NCI-H128 (cell line): ENCODE data around the gene LAMTOR2.
A peak's percentile ranks its signal among the peaks of the same experiment; 100 is the strongest.
"Not testable (repeated sequence)": the region's sequence is repeated elsewhere in the genome, so short reads cannot be mapped to it uniquely, and the experiment has no call there.

ENCODE experiments used
- DNase-seq: peaks from one replicate; lab custom pipeline; 2025; ENCODE audit not compliant: unreplicated experiment; lab: John Stamatoyannopoulos, UW

LAMTOR2 gene

DNA sequence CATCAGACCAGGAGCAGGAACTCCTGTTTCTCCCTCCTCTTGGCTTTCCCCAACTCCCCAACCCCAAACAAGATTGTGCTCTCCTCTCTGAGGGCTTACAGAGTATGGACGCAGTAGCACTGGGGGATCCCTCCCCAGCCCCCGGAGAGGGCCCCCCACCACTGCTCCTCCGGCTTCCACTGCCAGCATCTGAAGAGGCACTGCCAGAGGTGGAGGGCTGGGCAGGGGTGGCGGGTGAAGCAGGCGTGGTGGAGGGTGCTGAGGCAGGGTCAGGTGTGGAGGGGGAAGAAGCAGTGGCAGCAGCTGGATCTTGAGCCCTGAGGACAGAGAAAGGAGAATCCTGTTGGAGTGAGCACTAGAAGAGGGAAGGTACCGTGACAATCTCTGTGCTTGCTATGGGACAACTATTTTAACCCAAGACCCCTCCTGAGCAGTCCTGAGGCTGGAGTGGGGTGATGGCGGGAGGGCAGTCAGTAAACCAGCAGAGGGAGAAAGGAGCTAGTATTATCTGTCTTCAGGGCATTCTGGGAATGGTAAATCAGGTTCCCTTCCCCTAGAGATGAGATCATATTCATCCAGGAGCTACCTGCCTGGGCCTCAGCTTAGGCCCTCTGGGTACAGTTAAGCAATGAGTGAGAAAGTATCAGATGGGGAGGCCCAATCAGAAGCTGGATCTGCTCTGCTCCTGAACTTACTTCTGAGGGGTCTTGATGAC lies 3.4 kb upstream of the LAMTOR2 start:
- no peak for DNase-seq

DNA sequence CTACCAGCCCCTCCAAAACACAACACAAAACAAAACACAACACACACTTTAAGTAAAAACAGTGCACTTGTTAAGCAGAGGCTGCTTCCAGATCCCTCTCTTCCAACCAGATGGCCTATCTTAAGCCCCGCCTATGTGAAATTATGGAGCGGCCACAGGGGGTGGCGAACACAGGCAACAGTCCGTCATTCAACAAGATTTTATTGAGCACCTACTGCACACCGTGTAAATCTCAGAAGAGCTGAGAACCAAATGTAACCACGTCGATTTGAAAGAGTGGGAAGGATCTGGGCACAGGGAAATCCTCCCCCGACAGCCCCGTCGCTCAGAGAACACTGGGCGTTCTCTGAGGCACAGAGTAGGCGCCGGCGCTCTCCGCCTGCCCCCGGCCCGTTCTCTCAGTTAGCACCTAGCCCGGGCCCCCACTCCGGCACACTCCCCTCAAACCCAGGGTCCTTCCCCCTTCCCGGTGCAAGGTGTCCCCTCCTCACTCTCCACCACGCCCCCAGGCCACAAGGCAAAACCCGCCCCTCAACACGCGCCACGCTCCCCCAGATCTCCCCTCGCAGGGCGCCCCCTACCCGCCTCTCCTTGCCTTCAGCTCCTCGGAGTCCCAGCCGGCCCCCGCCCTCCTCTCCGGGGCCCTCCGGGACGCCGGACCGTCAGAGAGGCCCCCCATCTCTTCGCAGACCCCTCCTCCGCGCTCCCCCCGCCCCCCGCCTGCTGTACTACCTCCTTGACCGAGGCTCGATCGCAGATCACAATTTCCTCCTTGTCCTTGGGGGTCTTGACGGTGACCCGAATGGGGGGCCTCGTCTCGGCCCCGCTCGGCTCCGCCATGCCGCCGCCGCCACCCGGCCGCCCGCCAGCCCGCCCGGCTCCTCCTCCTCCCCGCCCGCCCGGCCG lies 1.5 kb upstream of the LAMTOR2 start:
- no peak for DNase-seq

DNA sequence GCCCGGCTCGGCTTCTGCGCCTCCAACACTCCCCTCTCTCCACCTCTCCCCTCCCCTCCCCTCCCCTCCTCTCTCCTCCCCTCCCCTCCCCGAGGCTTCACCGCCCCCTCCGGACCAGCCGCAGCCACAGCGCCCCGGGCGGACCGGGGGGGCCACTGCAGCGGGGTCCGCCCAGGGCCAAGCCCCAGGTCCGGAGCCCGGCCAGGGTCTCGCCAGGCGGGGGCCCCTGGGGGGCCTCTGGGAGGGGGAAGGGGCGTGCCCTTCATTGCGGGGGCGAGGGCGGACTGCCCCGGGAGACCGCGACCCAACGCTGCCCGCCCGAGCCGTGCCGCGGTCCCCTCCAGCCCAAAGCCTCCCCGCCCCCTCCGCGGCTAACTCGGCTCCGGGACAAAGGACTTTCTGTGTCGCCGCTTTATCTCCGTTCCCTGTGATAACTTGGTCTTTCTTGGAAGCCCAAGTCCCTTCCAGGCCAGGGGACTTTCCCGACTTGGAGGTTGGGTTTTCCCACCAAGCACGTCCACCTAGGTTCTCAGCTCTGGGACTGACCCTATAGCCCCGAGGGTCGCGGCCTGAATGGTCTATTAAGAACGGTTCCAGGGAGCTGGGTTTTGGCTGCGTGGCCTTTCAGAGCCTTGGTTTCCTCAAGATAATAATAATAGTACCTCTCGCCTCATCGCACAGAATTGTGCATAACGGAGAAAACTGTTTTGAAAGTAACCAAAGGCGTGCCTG lies 648 bp upstream of the LAMTOR2 start, which contains the start of gene UBQLN4:
Gene UBQLN4 (minus strand): TSS at position 31 of the 732 bp plus-strand sequence. CDS start 97 bp downstream, outside the sequence.
- DNase-seq, result peak; percentile 79

DNA sequence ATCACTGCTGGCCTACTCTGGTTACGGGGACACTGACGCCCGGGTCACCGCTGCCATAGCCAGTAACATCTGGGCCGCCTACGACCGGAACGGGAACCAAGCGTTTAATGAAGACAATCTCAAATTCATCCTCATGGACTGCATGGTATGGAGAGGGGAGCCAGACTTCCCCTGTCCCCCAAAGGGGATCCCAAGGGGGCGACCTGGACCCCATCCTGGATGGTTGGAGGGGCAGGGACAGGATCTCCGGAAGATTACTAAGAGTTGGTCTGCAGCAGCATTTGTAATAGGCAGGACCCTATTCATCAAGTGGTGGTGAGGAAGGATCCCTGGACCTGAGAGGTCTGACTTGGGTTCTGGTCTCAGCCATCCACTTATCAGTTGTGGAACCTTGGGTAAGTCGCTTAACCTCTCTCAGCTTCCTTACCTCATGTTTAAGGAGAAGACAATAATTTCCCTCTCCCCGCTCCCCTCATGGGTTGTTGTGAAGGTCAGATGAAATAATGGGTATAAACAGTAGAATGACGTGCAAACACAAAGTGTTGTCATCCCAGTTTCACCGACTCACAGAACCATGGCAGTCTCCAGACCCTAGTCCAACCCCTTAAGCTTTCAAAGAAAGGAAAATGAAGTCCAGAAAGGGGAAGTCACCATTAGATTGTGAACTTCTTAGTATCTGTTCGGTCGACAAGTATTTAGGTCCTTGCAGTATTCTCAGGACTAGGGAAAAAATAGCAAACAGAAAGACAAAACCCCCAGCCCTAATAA lies 883 bp downstream of the LAMTOR2 start:
- DNase-seq, result no peak

DNA sequence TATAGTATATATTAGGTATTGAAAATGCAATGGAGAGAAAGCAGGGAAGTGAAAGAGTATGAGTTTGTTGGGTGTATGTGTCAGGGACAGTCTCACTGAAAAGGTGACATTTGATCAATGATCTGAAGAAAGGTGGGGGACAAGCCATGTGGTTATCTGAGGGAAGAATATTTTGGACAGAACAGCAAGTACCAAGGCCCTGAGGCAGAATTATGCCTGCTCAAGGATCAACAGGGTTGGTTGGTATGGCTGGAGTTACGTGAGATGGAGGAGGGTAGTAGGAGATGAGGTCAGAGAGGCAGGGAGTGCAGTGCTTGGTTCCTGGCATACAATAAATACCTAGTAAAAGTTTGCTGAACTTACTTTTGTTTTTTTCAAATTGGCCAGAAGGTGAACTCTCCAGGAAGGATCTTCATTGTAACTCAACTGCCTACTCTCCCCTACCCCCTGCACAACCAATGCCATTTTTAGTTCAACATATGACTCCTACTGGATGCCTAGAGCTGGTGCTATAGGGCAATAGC lies 1.8 kb downstream of the LAMTOR2 start:
- DNase-seq, result no peak

DNA sequence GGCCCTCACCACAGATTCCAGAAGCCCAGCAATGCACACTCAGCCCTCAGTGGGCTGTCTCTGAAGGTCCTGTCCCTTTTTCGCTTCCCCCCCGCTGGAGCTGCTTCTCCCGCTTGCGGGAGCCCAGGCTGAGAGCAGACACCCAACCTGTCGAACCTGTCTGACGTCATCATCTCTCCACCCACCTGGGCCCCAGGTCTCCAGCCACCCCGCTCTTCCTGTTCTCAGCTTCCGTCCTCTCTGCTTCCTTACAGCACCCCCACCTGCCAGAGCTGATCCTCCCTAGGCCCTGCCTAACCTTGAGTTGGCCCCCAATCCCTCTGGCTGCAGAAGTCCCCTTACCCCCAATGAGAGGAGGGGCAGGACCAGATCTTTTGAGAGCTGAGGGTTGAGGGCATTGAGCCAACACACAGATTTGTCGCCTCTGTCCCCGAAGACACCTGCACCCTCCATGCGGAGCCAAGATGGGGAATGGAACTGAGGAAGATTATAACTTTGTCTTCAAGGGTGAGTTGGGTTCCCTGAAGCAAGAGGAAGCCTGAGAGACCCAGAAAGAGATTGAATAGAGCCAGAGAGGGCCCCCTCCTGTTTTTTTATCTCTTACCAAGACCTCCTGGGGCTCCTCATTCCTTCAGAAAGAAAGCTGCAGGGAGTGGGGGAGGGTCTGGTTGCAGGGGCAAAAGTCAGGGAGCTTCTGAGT lies 6.5 kb downstream of the LAMTOR2 start, which contains the start of gene RAB25:
Gene RAB25 (plus strand): TSS at position 224 of the 700 bp plus-strand sequence. CDS start 241 bp downstream, at position 465.
- DNase-seq, result no peak

DNA sequence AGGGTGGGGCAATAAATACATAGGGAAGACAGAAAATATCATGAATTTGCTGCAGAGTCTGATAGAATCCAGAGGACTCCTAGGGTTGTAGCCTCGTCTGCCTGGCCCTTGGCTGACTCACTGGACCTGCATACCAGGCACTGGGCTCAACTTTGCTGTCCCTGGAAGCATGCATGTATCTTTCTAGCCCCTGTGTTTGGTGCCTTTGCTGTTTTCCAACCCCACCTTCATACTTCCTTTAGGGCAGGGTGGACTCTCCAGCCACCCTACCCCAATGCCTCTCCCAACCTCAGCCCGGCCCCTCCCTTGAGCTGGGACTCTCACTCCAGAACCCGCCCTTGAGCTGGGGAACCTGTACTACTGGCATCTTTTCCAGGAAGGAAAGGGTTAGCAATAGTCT lies 7.6 kb downstream of the LAMTOR2 start:
- DNase-seq, result no peak

DNA sequence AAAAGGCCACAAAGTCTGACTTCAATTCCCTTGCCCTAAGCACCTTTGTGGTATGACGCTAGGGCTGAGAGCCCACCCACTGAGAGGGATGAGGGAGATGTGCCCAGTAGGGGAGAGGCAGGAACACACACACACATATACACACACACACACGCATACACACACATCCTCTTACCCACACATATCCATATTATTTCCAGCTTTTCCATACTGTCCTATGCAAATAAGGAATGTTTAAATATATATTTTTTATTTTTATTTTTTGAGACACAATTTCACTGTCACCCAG lies 9.4 kb downstream of the LAMTOR2 start:
- DNase-seq, result no peak

DNA sequence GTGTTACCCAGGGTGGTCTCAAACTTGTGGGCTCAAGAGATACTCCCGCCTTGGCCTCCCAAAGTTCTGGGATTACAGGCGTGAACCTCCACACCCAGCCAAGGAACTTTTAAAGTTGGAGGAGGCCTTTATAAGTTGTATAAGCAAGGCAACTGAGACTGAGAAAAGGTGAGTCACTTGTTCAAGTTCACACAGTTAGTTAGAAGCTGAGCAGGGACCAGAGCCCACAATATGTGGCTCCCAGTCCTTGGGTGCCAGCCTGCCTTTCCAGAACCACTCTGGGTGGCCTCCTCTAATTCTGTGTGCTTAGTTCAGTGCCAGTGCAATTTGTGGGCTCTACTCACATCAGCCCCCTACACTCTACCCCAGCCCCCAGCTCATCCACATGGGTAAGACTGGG lies 10.0 kb downstream of the LAMTOR2 start:
- DNase-seq, result no peak

DNA sequence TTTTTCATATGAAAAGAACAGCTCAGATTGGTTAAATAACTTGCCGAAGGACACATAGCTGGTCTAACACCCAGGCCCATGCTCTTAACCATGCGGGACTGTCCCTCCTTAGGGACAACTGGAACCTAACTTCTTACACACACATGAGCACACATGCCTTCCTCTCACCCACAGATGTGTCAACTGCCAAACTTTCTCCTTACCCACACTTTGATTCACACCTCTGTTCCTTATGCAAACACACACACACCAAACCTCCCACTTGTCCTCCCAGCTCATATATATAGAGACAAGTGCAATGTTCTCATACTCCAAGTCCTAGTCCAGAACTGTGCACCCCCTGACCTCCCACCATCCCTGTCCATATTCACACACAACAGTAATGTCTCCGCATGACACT lies 10.6 kb downstream of the LAMTOR2 start:
- DNase-seq, result no peak

DNA sequence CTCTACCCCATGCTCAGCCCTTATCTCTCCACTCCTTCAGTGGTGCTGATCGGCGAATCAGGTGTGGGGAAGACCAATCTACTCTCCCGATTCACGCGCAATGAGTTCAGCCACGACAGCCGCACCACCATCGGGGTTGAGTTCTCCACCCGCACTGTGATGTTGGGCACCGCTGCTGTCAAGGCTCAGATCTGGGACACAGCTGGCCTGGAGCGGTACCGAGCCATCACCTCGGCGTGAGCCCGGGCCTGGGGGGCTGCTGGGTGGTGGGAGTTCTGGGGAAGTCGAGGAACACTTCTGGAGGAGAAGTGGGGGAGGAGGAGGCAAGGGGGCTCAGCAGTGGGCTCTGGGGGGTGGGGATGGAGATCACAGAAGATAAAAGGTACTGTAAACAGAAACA lies 11.3 kb downstream of the LAMTOR2 start:
- DNase-seq, result no peak

DNA sequence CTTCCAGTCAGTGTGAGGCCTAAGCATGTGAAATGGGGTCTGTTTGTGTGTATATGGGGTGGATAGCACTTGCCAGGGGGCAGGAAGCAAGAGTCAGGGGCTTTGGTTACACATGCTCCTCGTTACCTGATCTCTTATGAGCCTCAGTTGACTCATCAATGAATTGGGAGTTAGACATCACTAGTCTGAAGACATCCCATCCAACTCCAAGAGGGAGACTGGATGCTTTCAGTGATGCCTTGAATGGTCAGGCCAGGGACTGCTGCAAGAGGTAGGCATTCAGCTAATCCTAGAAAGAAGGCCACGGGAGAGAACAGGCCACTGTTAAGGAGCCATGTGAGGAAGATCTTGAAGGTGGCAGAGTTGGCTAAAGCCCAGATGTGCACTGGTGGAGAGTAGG lies 12.7 kb downstream of the LAMTOR2 start:
- DNase-seq, result no peak

DNA sequence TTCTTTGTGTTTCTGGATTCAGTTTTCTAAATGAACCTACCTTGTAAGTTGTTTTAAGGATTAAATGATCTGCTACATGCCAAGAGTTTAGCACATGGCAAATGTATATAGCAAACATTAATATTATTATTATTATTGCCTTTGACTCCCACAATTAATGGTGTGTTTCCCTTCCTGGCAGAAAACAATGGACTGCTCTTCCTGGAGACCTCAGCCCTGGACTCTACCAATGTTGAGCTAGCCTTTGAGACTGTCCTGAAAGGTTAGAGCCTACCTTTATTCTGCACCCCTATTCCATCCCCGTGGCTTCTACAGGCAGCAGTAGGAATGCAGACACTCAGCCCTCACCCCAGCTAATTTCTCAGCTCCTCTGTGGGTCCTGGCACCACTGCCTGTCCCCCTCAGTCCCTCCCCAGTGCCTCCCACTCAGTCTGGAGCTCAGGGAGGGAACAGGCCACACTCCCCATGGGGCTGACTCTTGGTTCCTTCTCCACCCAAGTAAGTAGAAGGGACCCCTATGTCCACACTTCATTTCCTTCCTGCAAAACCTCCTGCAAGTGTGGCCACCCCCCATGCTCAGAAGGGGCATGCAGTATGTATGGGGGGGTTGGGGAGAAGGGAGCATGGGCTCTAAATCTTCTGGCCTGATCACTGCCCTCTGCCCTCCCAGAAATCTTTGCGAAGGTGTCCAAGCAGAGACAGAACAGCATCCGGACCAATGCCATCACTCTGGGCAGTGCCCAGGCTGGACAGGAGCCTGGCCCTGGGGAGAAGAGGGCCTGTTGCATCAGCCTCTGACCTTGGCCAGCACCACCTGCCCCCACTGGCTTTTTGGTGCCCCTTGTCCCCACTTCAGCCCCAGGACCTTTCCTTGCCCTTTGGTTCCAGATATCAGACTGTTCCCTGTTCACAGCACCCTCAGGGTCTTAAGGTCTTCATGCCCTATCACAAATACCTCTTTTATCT lies 15.2 kb downstream of the LAMTOR2 start:
- DNase-seq, result no peak

DNA sequence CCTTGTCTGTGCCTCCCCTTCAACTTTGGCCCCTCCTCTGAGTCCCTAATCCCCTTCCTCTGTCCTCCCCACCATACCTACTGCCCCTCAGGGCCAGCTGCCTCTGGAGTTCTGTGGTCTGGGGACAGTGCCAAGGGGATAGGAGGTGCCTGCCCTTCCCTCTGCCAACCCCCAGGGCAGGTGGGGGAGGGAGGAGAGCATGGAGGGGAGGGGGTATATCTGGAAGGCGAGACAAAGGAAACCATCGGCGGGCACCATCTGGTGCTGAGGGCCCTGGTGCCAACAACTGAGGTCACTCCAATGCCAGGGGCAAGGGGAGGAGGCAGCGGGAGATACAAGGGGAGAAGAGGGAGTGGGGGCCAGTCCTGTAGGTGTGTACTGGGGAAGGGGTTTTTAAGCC lies 16.0 kb downstream of the LAMTOR2 start:
- DNase-seq, result no peak

DNA sequence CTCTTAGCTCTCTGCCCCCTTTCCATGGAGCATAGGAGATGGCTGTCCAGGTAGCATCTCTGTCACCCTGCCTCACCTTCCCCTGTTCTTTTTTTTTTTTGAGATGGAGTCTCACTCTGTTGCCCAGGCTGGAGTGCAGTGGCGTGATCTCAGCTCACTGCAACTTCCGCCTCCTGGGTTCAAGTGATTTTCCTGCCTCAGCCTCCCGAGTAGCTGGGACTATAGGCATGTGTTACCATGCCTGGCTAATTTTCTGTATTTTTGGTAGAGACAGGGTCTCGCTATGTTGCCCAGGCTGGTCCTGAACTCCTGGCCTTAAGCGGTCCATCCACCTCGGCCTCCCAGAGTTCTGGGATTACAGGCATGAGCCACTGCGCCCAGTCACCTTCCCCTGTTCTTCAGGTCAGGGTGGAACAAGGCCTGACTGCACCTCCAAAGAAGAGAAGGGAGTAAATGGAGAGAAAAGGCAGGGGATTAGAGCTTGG lies 16.8 kb downstream of the LAMTOR2 start:
- not testable (repeated sequence) for DNase-seq

DNA sequence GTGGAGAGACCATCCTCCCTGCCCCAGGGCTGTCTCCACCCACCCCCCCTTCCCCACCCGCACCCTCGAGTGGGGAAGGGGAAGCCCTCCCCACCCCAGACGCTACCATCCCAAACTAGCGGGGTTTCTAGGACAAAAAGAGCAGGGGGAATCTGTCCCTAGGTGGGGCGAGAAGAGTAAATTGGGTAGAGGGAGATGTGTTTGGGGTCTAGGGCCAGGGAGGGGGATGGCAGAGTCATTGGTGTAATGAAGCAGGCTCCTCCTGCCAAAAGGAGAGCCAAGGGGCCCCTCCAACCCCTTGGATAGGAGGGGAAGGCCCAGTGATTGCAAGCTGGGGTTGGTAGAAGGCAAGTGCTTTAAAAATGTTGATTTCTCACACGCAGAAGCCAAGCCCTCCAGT lies 17.7 kb downstream of the LAMTOR2 start:
- no peak for DNase-seq

DNA sequence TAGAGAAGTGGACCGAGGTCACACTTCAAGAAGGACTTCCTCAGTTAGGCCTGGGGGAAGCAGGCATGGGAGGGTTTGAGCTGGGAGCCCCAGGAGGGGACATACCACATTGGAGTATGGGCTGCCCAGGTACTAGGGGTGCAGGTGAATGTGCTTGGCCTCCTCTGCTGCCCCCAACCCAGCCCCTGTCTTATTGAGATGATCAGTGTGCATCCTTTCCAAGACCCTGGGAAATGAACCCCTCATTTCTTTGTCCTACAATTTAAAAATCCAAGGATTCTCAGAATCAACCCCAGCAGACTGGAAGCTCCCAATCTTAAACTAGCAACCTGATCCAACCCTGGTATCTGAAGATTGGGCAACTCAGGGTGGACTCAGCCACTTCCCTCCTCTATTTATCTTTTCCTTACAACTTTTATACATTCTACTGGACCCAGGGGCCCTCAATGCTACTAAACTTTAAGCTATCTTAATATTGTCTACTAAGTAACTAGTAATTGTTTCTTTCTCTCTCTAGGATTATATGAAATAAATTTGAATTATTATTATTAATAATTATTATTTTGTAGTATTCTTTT lies 18.6 kb downstream of the LAMTOR2 start:
- DNase-seq, result no peak

DNA sequence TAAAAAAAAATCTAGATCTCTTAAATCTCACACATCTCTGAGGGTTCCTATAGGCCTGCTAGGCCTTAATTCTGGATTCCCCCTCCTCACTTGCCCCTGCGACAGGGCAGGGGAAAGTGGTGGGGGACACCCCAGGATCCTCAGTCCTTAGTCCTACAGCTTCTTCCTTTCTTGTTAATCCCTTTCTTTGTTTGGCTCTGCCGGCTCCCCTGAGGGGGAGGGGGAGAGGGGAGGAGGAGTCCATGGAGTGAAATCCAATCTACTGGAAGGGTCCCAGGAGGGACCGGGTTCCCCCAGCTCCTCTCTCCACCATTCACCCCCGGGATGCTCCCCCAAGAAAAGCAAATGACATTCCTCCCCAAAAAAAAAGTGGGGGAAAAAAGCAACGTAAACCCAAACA lies 19.2 kb downstream of the LAMTOR2 start:
- no peak for DNase-seq
